Thoracic aorta (tissue), 2 donors: ENCODE data around the gene TTK. TPM values are rescaled to one million over a fixed set of nuclear protein-coding genes. Genes with fewer than 3 reads are reported as not detected.

ENCODE experiments used
- ATAC-seq: fragments of 150-250 bp; one replicate; pipeline ENCODE4 v1.8.0; 2017; ENCODE audit warnings: low read depth; ENCODE audit not compliant: insufficient number of reproducible peaks, low FRiP score
- DNase-seq: peaks from one replicate; pipeline ENCODE4 v3.0.0-alpha.2; 2020; ENCODE audit warnings: low spot score
- H3K27ac ChIP-seq, 2 donors: fragments of 200-600 bp; sonication (generic); 1 replicate in 1 of 2; 2 replicates in 1 of 2; pipeline ENCODE4 v1.5.1; 2016; ENCODE audit warnings: mild to moderate bottlenecking in 2 of 2, moderate library complexity in 2 of 2
- H3K27me3 ChIP-seq: fragments of 200-600 bp; sonication (generic); replicated peaks from 2 replicates; pipeline ENCODE4 v1.6.0; 2016; ENCODE audit warnings: mild to moderate bottlenecking; ENCODE audit not compliant: insufficient read depth
- H3K36me3 ChIP-seq: fragments of 200-600 bp; sonication (generic); one replicate; pipeline ENCODE4 v1.5.1; 2016
- H3K4me1 ChIP-seq, 2 donors: fragments of 200-600 bp; sonication (generic); 1 replicate in 1 of 2; 2 replicates in 1 of 2; pipeline versions ENCODE4 v1.5.1 to v1.6.0; 2016; ENCODE audit warnings: low read depth in 2 of 2, mild to moderate bottlenecking in 1 of 2; ENCODE audit not compliant: control insufficient read depth in 1 of 2
- H3K4me3 ChIP-seq: fragments of 200-600 bp; sonication (generic); 2 replicates; pipeline ENCODE4 v1.5.1; 2016; ENCODE audit warnings: mild to moderate bottlenecking
- H3K9me3 ChIP-seq: fragments of 200-600 bp; sonication (generic); 2 replicates; pipeline ENCODE4 v1.5.1; 2016
- total RNA-seq, 2 donors: library from RNA; depleted of rRNA; stranded (reverse); fragments of >200 nt; gene quantifications; one replicate each; pipeline versions ENCODE4 v1.1.0 to v1.2.3, GENCODE V29; 2016
- TF ChIP-seq, protein P1 (sequence below): fragments of 200-600 bp; sonication (generic); IDR thresholded peaks from one replicate; pipeline ENCODE4 v1.5.1; 2019; ENCODE audit warnings: antibody characterized with exemption

TTK gene
- total RNA-seq, 2 donors from 2014 or later, result 5.3 TPM; not detected in 1

DNA sequence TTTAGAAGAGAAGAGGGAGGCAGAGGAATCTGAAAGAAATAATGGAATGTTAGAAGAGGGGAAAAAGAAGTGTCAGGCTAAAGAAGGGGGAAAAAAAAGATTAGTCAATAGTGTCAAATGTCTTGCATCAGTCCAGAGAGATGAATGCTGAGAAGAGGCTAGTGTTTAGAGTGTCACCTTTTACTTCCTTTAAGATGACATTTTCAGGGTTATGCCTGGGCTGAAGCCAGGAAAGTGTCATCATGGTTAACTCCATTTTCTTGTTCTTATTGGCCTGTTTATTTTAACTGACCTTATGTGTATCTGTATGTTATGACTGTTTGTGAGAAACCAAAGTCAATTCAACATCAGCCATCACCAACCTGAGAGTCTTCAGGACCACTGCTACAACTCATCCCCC lies 87.1 kb downstream of the TTK start:
- H3K9me3 ChIP-seq, result no peaks in the 10 kb centered on the region
- H3K27ac ChIP-seq, result no peak overlapping the region
- H3K27me3 ChIP-seq, result no peaks in the 10 kb centered on the region
- DNase-seq (no peak), ATAC-seq (no peak)
- no peak overlapping the region for H3K4me3 ChIP-seq
- no peaks in the 10 kb centered on the region for H3K4me1 ChIP-seq
- TF ChIP-seq, protein P1, sequence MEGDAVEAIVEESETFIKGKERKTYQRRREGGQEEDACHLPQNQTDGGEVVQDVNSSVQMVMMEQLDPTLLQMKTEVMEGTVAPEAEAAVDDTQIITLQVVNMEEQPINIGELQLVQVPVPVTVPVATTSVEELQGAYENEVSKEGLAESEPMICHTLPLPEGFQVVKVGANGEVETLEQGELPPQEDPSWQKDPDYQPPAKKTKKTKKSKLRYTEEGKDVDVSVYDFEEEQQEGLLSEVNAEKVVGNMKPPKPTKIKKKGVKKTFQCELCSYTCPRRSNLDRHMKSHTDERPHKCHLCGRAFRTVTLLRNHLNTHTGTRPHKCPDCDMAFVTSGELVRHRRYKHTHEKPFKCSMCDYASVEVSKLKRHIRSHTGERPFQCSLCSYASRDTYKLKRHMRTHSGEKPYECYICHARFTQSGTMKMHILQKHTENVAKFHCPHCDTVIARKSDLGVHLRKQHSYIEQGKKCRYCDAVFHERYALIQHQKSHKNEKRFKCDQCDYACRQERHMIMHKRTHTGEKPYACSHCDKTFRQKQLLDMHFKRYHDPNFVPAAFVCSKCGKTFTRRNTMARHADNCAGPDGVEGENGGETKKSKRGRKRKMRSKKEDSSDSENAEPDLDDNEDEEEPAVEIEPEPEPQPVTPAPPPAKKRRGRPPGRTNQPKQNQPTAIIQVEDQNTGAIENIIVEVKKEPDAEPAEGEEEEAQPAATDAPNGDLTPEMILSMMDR, result no peak
- no peaks in the 10 kb centered on the region for H3K36me3 ChIP-seq

Other genes with a start within 250 kb of the TTK start
- 1 to 10 TPM; 2.4 to 3.2 TPM for gene ELOVL4, start 57.1 kb upstream of the TTK start, total RNA-seq
- gene BCKDHB, start 102.0 kb downstream of the TTK start, total RNA-seq, result 10 to 100 TPM; 14.1 to 22.1 TPM